HG03108 (cell line): ENCODE data around the gene IL23R.

ENCODE experiments used
- ATAC-seq: cut with Tn5 transposase; IDR thresholded peaks from one replicate; pipeline ENCODE4 v1.9.1; 2021; ENCODE audit warnings: moderate library complexity; ENCODE audit not compliant: unreplicated experiment

The IL23R gene

GRCh38 chr1:67294836-67295617, 128.8 kb downstream of the IL23R start:
- ATAC-seq: no peak

- no peak for ATAC-seq
These were observed 132.5 kb downstream of the IL23R start for GRCh38 chr1:67298762-67299161.

GRCh38 chr1:67299296-67299695, 133.0 kb downstream of the IL23R start:
- no peak for ATAC-seq

- ATAC-seq: no peak
These were observed 134.3 kb downstream of the IL23R start for GRCh38 chr1:67300561-67300960.

- no peak for ATAC-seq
These were observed 137.8 kb downstream of the IL23R start for GRCh38 chr1:67304023-67304422.

GRCh38 chr1:67306547-67306946, 140.3 kb downstream of the IL23R start:
- ATAC-seq: no peak

- no peak for ATAC-seq
These were observed 141.2 kb downstream of the IL23R start, which contains the start of gene IL12RB2 for GRCh38 chr1:67307251-67308060. IL12RB2 (plus strand) TSS chr1:67307873; CDS start chr1:67320369, 12,496 bp downstream.

GRCh38 chr1:67308136-67308535, 141.9 kb downstream of the IL23R start:
- ATAC-seq: no peak
